ENCODE data around the gene PRRX1.
A peak's percentile ranks its signal among the peaks of the same experiment; 100 is the strongest.

PRRX1 gene

DNA sequence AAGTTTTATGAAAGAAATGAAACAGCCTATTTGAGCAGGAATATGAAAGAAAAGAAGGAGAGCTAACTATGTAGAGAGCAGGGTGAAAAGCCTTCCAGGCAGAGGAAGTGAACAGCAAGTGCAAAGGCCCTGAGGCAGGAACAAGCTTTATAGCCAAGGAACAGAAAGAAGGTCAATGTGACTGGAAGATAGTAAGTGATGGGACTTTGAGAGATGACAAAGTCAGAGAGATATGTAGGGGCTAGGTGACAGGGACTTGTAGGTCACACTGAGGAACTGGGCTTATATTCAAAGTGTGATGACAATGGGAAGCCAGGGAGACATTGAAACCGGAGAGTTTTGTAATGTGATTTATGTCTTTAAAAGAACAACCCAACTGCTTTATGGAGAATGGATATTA, 18.9 kb downstream of the PRRX1 start:
- peak overlapping the region; percentile 10 to 75 for H3K27ac ChIP-seq
- intact Hi-C loops (cut with DNase I; ENCODE audit: low total_unique reads) = no loop called here
- no peaks in the 10 kb centered on the region for H3K9me3 ChIP-seq
- no peak overlapping the region for H3K4me3 ChIP-seq
- no peaks in the 10 kb centered on the region for H3K36me3 ChIP-seq
- peaks cover 0 to 97% (median 23%) of the 10 kb centered on the region in 4 donors for H3K4me1 ChIP-seq
- DNase-seq = no peak
- H3K27me3 ChIP-seq = no peaks in the 10 kb centered on the region
- TF ChIP-seq, protein P1, sequence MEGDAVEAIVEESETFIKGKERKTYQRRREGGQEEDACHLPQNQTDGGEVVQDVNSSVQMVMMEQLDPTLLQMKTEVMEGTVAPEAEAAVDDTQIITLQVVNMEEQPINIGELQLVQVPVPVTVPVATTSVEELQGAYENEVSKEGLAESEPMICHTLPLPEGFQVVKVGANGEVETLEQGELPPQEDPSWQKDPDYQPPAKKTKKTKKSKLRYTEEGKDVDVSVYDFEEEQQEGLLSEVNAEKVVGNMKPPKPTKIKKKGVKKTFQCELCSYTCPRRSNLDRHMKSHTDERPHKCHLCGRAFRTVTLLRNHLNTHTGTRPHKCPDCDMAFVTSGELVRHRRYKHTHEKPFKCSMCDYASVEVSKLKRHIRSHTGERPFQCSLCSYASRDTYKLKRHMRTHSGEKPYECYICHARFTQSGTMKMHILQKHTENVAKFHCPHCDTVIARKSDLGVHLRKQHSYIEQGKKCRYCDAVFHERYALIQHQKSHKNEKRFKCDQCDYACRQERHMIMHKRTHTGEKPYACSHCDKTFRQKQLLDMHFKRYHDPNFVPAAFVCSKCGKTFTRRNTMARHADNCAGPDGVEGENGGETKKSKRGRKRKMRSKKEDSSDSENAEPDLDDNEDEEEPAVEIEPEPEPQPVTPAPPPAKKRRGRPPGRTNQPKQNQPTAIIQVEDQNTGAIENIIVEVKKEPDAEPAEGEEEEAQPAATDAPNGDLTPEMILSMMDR (IDR thresholded peaks at IDR 0.05) = no peak

DNA sequence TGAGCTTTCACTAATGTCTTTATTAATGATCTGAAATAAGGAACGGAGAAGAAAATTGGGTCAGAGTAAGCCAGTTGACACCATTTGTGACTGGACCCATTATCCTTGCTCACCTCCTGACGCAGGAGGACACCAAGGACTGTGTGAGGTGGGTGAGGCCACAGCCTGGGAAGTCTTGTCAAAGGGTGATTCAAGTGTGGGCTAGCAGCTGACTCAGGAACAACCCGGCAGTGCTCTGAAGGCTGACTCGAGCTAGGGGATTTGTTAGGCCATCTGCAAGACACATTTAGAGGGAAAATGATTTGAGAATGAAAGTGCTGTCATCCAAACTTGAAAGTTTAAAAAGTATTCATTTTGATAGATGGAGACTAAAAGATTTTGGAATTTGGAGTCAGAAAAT, 21.2 kb downstream of the PRRX1 start:
- H3K27me3 ChIP-seq = no peaks in the 10 kb centered on the region
- H3K36me3 ChIP-seq = no peaks in the 10 kb centered on the region
- no peaks in the 10 kb centered on the region for H3K9me3 ChIP-seq
- intact Hi-C loops (cut with DNase I; ENCODE audit: low total_unique reads) = loop anchor here (5.0 kb wide), 1 partner anchor 82 kb away; no protein-coding TSS in a partner anchor
- peaks cover 0 to 97% (median 25%) of the 10 kb centered on the region in 4 donors for H3K4me1 ChIP-seq
- peak overlapping the region; percentile 57 to 75 for H3K27ac ChIP-seq
- no peak overlapping the region for H3K4me3 ChIP-seq
- DNase-seq = no peak
- TF ChIP-seq, protein P1 (IDR thresholded peaks at IDR 0.05) = no peak

DNA sequence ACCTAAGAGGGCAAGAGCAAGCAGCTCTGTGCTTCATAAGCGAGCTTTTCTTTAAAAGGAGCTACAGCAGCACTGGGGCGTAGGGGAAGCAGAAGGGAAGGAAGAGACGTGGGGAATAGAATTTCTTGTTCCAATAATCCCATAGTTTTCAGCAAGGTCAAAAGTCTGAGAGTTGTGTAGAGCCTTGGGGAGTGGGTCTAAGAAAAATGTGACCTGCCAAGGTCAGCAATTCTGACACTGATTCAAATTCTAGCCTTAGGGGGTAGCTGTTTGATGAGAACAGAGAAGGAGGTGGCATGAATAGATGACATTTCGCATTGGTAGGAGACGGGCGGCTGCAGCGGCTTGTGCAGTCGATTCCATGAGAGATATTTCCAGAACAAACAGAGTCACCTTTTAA, 22.4 kb downstream of the PRRX1 start:
- Histone ChIP-seq H3K4me1 (peaks cover 0 to 97% (median 23%) of the 10 kb centered on the region in 4 donors), H3K27me3 (no peaks in the 10 kb centered on the region), H3K9me3 (no peaks in the 10 kb centered on the region), H3K27ac (peak overlapping the region; percentile 57 to 75), H3K36me3 (no peaks in the 10 kb centered on the region), H3K4me3 (peak overlapping the region; percentile 20 to 33)
- TF ChIP-seq, protein P1 (IDR thresholded peaks at IDR 0.05) = no peak
- intact Hi-C loops (cut with DNase I; ENCODE audit: low total_unique reads) = loop anchor here (5.0 kb wide), 1 partner anchor 81 kb away; no protein-coding TSS in a partner anchor
- no peak for DNase-seq

DNA sequence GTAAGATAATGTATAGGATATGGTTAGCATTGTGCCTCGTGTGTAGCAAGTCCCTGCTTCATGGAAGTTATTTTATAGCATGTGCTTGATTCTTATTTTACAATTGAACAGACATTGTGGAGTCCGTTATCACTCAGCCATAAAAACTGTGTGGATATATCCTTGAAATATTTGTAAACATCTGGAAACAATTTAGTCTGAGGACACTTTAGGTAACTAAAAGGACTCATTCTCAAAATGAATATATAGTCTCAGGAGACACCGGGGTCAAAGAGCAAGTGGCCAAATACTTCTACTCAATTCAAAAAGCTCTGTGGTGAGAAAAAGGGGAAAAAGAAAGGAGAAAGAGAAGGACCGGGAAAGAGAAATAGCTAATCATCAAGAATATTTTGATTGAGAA, 23.7 kb downstream of the PRRX1 start:
- H3K27me3 ChIP-seq = no peaks in the 10 kb centered on the region
- DNase-seq = no peak
- intact Hi-C loops (cut with DNase I; ENCODE audit: low total_unique reads) = loop anchor here (5.0 kb wide), 1 partner anchor 80 kb away; no protein-coding TSS in a partner anchor
- TF ChIP-seq, protein P1 (IDR thresholded peaks at IDR 0.05) = no peak
- H3K4me3 ChIP-seq = no peak overlapping the region
- no peaks in the 10 kb centered on the region for H3K9me3 ChIP-seq
- peak overlapping the region in 1 of 2 donors; percentile 75 for H3K27ac ChIP-seq
- peaks cover 0 to 98% (median 23%) of the 10 kb centered on the region in 4 donors for H3K4me1 ChIP-seq
- no peaks in the 10 kb centered on the region for H3K36me3 ChIP-seq

DNA sequence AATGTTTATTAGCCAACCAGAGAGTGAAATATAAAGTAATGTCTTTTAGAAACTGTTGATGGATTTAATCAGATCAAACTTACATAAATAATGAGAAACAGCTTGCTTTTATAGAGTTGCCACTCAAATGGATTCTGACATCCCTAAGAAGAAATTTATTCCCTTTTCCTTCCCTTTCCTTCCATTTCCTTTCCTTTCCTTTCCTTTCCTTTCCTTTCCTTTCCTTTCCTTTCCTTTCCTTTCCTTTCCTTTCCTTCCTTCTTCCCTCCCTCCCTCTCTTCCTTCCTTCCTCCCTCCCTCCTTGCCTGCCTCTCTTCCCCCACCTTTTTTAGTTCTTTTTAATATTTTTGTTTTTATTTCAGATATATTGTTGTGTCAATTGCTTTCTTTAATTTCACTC, 27.3 kb downstream of the PRRX1 start:
- Histone ChIP-seq H3K27ac (peak overlapping the region; percentile 60 to 63), H3K9me3 (no peaks in the 10 kb centered on the region), H3K4me1 (peaks cover 3 to 98% (median 42%) of the 10 kb centered on the region in 4 donors), H3K36me3 (no peaks in the 10 kb centered on the region), H3K27me3 (no peaks in the 10 kb centered on the region), H3K4me3 (no peak overlapping the region)
- TF ChIP-seq, protein P1 (IDR thresholded peaks at IDR 0.05) = no peak
- intact Hi-C loops (cut with DNase I; ENCODE audit: low total_unique reads) = no loop called here
- DNase-seq = no peak
